Measurements from ENCODE around the gene UBTF. TPM values are rescaled to one million over a fixed set of nuclear protein-coding genes. Genes with fewer than 3 reads are reported as not detected.

UBTF gene
- total and polyA plus RNA-seq, 9 of the 15 experiments (the other 6 are each of a cell fraction or from before 2014, with no cell fraction given): 1.2 to 113 (median 83.6) TPM

DNA sequence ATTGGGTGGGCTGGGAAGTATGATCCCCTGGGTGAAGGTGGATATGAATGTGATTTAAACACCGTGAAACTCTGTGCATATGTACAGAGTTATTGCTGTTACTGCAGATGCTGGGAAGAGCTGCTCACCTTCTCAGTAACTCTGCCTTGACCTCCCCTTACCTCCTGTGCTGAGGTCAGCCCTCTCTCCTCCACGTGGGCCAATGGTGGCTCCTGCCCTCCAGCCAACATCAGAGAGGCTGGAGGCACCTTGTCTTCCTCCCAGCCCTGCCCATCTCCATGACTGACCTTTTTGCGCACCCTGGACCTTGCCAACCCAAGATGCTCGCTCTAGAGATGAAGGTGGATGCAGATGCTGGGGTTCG is 49.4 kb downstream of the UBTF start:
- FAIRE-seq: no peak
- Histone ChIP-seq H3K27ac (ENCODE audit: extremely low read depth, low read depth, low read length) (no peak overlapping the region), H2AFZ (ENCODE audit: low read depth, low read length) (no peak overlapping the region), H3K4me1 (replicated peaks in 1 of 2; ENCODE audit: control insufficient read depth in 2 of 2, insufficient read depth in 2 of 2, low read length in 2 of 2) (peaks cover 13 to 26% of the 10 kb centered on the region in 2 experiments; a peak in 4 of 5 replicates), H3K4me3 (no peak overlapping the region), H3K9ac (ENCODE audit: insufficient read depth in 1 of 2, low read depth in 2 of 2, low read length in 2 of 2) (peak overlapping the region in 1 of 2 experiments; percentile 53; a peak in 2 of 4 replicates), H3K9me1 (ENCODE audit: control insufficient read depth, insufficient read depth, low read length) (no peaks in the 10 kb centered on the region), H3K27me3 (ENCODE audit: control insufficient read depth in 2 of 2, insufficient read depth in 2 of 2, low read length in 2 of 2) (no peaks in the 10 kb centered on the region), H3K79me2 (ENCODE audit: control insufficient read depth, insufficient read depth, low read length) (no peaks in the 10 kb centered on the region), H3K4me2 (ENCODE audit: insufficient read depth, low read length) (no peak overlapping the region), H4K20me1 (replicated peaks; ENCODE audit: control insufficient read depth, insufficient read depth, low read length) (no peaks in the 10 kb centered on the region), H3K9me3 (replicated peaks; ENCODE audit: control insufficient read depth, insufficient read depth, low read depth, low read length) (no peaks in the 10 kb centered on the region), H3K36me3 (ENCODE audit: control insufficient read depth, insufficient read depth, low read length) (peaks cover 3% of the 10 kb centered on the region; the same call in 1 of the 3 replicates)
- intact Hi-C loops (cut with micrococcal nuclease): no loop called here
- no TSS peak for BruUV-seq (replicated peaks)
- no peak for ATAC-seq
- ChIA-PET CTCF (ENCODE audit: low intra/inter-chr PET ratio) (no interaction called here), POLR2A (interaction anchor here (1.1 kb wide), 1 partner anchor 18 kb away, joined by 3 read pairs; no protein-coding TSS in a partner anchor)
- DNase-seq (ENCODE audit: extremely low read depth in 1 of 4, low spot score in 3 of 4): no peak
- 41% methylated on average over 5 of the region's 5 CpGs for WGBS (ENCODE audit: insufficient coverage, low coverage, missing lambda C conversion rate)
- no peak for TF ChIP-seq RBM14 (IDR thresholded peaks at IDR 0.05; ENCODE audit: borderline replicate concordance, insufficient read depth, low read depth, low read length)
- no peak for TF ChIP-seq ARID1B (IDR thresholded peaks at IDR 0.05)
- TF ChIP-seq, protein P1, sequence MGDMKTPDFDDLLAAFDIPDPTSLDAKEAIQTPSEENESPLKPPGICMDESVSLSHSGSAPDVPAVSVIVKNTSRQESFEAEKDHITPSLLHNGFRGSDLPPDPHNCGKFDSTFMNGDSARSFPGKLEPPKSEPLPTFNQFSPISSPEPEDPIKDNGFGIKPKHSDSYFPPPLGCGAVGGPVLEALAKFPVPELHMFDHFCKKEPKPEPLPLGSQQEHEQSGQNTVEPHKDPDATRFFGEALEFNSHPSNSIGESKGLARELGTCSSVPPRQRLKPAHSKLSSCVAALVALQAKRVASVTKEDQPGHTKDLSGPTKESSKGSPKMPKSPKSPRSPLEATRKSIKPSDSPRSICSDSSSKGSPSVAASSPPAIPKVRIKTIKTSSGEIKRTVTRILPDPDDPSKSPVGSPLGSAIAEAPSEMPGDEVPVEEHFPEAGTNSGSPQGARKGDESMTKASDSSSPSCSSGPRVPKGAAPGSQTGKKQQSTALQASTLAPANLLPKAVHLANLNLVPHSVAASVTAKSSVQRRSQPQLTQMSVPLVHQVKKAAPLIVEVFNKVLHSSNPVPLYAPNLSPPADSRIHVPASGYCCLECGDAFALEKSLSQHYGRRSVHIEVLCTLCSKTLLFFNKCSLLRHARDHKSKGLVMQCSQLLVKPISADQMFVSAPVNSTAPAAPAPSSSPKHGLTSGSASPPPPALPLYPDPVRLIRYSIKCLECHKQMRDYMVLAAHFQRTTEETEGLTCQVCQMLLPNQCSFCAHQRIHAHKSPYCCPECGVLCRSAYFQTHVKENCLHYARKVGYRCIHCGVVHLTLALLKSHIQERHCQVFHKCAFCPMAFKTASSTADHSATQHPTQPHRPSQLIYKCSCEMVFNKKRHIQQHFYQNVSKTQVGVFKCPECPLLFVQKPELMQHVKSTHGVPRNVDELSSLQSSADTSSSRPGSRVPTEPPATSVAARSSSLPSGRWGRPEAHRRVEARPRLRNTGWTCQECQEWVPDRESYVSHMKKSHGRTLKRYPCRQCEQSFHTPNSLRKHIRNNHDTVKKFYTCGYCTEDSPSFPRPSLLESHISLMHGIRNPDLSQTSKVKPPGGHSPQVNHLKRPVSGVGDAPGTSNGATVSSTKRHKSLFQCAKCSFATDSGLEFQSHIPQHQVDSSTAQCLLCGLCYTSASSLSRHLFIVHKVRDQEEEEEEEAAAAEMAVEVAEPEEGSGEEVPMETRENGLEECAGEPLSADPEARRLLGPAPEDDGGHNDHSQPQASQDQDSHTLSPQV (IDR thresholded peaks at IDR 0.05): no peak
- no peak for TF ChIP-seq SMAD1 (IDR thresholded peaks at IDR 0.05; ENCODE audit: low read depth, low read length, partially characterized antibody)
- in situ Hi-C loops (cut with MboI): no loop called here

Measured in K562 (cell line).